HT-29 (cell line): Measurements from ENCODE around the gene RBBP8NL. TPM values are rescaled to one million over a fixed set of nuclear protein-coding genes. Genes with fewer than 3 reads are reported as not detected.
A peak's percentile ranks its signal among the peaks of the same experiment; 100 is the strongest.

Experiments used
- DNase-seq: peaks from one replicate; pipeline ENCODE4 v3.0.0-alpha.2; 2015; ENCODE audit warnings: low spot score
- total RNA-seq: library from RNA; depleted of rRNA; stranded (reverse); fragments of >200 nt; shearing (Covaris generic); gene quantifications from 2 replicates; pipeline ENCODE4 v1.2.3, GENCODE V29; 2014

RBBP8NL gene
- total RNA-seq, 1 experiment from 2014 or later, result 26.7 TPM

- no peak for DNase-seq
These were observed 18.7 kb downstream of the RBBP8NL start for GRCh38 chr20:62408640-62409039.

DNA sequence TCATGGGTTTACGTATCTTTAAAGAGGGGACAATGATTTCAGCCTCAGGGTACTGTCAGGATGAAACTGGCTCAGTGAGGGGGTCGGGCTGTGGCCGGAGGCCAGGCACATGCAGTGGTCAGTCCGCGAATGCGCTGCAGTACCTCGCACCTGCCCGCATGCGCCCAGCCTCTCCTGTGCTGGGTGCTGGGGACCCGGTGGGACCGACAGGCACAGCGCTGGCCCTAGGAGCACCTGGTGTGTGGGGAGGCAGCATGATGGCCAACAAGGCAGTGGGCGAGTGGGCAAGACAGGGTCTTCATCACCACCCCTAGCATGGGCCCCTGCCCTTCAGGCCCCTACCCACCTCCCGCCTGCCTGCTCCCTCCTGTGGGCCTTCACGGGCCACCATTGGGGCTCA lies 19.3 kb downstream of the RBBP8NL start:
- no peak for DNase-seq

GRCh38 chr20:62407221-62407992 lies 19.9 kb downstream of the RBBP8NL start, which contains the start of gene CABLES2:
Gene CABLES2, minus strand, starts transcription at chr20:62407285. Its CDS starts 9 bp downstream, at chr20:62407276.
- peak; percentile 98 for DNase-seq

DNA sequence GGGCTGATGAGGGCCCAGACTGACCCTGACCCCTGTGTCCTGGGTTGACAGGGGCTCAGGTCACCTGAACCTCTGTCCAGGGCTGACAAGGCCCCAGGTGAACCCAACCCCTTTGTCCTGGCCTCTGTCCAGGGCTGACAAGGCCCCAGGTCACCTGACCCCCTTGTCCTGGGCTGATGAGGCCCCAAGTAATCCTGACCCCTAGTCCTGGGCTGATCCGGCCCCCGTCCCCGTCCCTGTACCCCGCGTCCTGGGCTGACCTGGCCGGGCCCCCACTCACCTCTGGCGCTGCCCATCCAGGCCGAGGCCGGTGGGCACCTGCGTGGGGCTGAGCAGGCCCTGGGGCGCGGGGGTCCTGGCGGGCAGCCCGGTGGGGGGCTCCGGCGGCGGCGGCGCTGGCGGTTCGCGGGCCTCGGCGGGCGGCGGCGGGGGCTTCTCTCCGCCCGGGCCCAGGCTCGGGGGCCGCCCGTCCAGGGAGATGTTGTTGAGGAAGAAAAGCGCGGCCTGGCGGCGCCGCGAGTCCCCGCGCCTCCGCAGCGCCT lies 20.6 kb downstream of the RBBP8NL start:
- no peak for DNase-seq

GRCh38 chr20:62405981-62406513 lies 21.3 kb downstream of the RBBP8NL start:
- DNase-seq, result no peak

DNA sequence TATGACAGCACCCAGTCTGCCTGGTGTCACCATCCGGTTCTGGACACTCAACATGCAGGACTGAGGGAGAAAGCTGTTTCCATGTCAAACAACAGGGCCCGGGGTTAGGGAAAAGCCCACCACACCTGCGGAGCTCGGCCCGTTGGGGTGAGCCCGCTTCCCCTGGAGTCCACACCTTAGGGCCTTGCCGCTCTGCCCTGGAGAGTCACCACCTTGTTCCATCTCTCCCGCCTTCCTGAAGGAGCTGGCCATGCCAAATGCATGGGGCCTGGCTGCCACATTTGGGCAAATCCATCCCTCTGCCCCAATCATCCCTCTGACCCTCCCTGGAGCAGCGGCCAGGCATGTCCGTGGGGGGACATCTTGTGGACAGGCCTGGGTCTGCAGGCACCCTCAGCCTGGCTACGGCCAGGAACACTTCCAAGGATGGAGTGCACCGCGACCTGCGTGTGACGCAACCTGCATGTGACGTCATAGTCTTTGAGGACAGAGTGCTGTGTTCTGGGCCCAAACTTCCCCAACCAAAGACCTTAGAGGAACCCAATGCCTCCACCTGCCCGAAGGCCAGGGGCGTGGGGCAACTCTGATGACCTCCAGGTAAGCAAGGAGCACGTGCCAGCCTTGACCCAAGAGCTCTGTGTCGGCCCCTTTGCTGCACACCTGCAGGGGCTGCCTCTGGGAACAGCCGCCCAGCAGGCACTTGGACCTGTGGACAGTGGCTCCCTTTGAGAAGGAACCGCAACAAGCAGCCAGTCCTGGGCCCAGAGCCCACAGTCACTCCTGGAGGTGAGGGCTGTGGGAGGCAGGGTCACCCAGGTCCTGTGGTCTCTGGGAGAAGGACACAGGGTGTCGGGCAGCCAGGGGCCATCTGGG lies 22.0 kb downstream of the RBBP8NL start:
- DNase-seq, result peak; percentile 56

GRCh38 chr20:62404761-62405107 lies 22.6 kb downstream of the RBBP8NL start:
- no peak for DNase-seq

GRCh38 chr20:62404112-62404665 lies 23.1 kb downstream of the RBBP8NL start:
- DNase-seq, result no peak

- DNase-seq, result no peak
These were observed 24.0 kb downstream of the RBBP8NL start for GRCh38 chr20:62403331-62403730.

- DNase-seq, result no peak
These were observed 24.7 kb downstream of the RBBP8NL start for GRCh38 chr20:62402456-62403150.

- DNase-seq, result no peak
These were observed 26.0 kb downstream of the RBBP8NL start for GRCh38 chr20:62401331-62401779.

DNA sequence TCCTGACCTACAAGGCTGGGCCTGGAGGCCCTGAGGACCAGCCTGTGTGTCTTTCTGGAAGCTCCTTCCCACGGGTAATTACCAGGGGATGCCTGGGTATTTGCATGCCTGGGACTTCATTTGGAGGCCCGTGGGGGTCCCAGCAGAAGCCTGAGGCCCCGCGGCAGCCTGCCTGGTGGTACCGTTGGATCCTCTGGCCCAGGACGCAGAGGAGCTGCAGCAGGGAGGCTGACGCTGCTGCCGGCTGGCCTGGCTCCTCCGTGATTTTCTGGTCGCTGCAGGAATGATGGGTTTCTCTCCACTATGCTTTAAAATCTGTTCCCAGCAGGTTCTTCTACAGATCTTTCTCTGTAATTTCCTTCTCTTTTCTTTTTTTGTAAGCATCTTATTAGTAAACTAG lies 26.8 kb downstream of the RBBP8NL start:
- no peak for DNase-seq

GRCh38 chr20:62400021-62400420 lies 27.3 kb downstream of the RBBP8NL start:
- DNase-seq, result no peak

GRCh38 chr20:62398120-62398821 lies 29.1 kb downstream of the RBBP8NL start:
- DNase-seq, result no peak

DNA sequence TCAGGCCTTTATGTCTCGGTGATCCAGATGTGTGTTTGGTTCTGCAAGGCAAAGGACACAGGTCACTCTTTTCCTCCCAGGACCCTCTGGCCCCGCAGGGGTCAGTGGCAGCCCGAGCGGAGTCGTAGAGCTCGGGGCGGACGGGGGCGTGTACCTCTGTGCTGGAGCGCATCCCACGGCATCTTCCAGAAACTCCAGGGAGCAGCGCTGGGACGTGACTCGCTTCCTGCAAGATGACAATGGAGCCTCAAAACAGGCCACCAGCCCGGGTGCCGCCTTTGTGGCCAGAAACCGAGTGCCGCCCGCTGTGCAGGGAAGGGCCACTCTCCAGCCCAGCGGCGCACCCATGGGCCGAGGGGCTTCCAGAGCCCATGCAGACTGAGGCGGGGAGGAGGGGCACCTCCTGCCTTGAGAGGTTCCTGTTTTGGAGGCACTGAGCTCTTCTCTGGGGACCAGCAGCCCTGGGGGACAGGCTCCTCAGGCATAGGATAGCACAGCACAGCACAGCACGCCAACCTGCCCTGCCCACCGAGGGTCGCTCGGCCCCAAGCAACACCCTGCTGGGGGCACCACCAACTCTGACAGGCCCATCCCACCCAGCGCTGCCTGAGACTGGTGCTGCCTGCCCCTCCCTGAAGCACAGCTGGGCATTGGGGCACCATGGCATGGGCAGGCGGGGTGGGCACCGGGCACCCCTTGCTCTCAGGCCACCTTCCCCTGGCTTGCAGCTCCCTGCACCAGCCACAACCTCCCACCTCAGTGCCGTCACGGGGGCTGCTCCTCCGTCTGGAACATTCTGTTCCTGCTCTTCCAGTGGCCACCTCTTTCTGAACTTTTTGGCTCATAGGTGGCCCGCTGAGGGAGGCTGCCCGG lies 30.7 kb downstream of the RBBP8NL start:
- no peak for DNase-seq

DNA sequence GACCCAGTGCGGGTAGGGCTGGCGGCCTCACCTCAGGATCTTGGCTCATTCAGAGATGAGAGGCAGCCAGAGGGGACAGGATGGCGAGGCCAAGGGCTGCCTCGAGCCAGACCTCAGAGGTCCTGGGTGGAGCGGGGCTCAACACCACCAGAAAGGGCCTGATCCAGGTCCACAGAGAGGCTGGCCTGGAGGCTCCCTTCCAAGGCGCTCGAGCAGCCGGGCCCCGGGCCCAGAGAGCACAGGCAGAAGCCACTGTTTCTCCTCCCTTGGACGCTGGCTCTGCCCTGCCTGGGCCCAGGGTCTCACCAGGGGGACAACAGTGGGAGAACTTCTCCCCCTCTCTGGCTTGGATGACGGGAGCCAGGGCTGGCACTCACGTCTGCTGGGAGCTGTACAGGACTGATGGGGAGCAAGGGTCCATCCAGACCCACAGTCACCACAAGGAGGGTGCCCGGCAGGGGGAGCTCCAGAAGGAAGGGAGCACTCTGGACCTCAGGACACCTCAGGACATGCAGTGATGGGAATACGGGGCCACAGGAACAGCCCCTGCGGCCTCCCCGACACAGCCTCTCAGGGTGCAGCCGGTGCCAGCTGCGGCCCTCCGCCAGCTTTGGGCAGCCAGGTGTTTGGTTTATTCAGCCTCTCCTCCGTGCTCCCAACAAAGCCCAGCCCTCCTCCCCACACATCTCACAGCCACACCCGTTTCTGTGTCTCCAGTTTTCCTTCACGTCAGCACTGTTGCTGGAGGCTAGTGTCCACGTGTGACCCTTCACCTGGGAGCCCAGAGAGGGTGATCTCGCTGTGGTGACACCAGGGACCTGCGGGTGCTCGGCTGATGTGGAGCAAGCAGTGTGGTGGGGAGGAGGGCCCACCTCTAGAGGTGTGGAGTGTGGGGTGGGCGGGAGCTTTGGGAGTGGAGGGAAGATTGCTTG lies 31.8 kb downstream of the RBBP8NL start:
- DNase-seq, result peak; percentile 80

- DNase-seq, result no peak
These were observed 32.8 kb downstream of the RBBP8NL start for GRCh38 chr20:62394248-62395245.
